ENCODE data around the gene NEMP2. TPM values are rescaled to one million over a fixed set of nuclear protein-coding genes. Genes with fewer than 3 reads are reported as not detected.
"Not testable (repeated sequence)": the region's sequence is repeated elsewhere in the genome, so short reads cannot be mapped to it uniquely, and the experiment has no call there.

Gene NEMP2
- total RNA-seq, 2 donors from 2014 or later: 12.7 to 15.1 TPM

GRCh38 chr2:190488516-190489233 is 45.8 kb downstream of the NEMP2 start:
- ATAC-seq (no peak), DNase-seq (no peak)
- no peak overlapping the region for H3K27ac Mint-ChIP-seq
- H3K4me3 Mint-ChIP-seq: no peak overlapping the region
- peaks cover 6% of the 10 kb centered on the region for H3K4me1 Mint-ChIP-seq
- H3K36me3 Mint-ChIP-seq (ENCODE audit: low read depth): peaks cover 12% of the 10 kb centered on the region
- no peaks in the 10 kb centered on the region for H3K9me3 ChIP-seq (ENCODE audit: control insufficient read depth, low read length, poor library complexity, severe bottlenecking)
- H3K27me3 Mint-ChIP-seq: no peaks in the 10 kb centered on the region

DNA sequence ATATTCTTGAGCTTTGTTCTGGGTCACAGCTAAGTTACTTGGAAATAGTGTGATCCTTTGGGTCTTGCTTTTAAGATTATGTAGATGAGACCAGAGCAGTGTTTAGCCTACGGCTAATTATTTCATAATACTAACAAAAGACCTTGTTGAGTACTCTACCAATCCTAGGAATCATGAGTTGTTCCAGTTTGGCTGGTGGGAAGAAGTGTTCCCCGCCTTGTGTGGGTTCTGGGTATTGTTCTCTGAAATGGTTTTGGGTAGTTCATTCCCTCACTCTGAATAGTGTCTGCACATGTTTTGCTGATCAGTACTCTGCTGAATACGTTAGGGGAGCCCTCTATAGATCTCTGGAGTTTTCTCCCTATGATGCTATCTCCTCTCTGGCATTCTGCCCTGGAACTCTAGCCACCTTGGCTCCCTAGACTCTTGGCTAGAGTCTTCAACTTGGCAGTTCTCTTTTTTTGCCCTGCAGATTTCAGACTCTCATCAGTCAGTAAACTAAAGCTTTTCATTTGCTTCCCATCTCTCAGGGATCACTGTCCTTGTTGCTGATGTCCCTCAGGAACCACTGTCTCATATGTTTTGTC is 48.4 kb downstream of the NEMP2 start:
- H3K27me3 Mint-ChIP-seq: no peaks in the 10 kb centered on the region
- DNase-seq (no peak), ATAC-seq (no peak)
- H3K4me3 Mint-ChIP-seq: no peak overlapping the region
- H3K27ac Mint-ChIP-seq: no peak overlapping the region
- H3K36me3 Mint-ChIP-seq (ENCODE audit: low read depth): peaks cover 7% of the 10 kb centered on the region
- peaks cover 9% of the 10 kb centered on the region for H3K4me1 Mint-ChIP-seq
- H3K9me3 ChIP-seq (ENCODE audit: control insufficient read depth, low read length, poor library complexity, severe bottlenecking): no peaks in the 10 kb centered on the region

- no peaks in the 10 kb centered on the region for H3K27me3 Mint-ChIP-seq
- no peak overlapping the region for H3K27ac Mint-ChIP-seq
- no peak overlapping the region for H3K4me3 Mint-ChIP-seq
- H3K4me1 Mint-ChIP-seq: peaks cover 15% of the 10 kb centered on the region
- ATAC-seq: no peak
- H3K9me3 ChIP-seq (ENCODE audit: control insufficient read depth, low read length, poor library complexity, severe bottlenecking): no peaks in the 10 kb centered on the region
- H3K36me3 Mint-ChIP-seq (ENCODE audit: low read depth): peaks cover 2% of the 10 kb centered on the region
- DNase-seq: no peak
Observed at GRCh38 chr2:190482451-190482850, 52.1 kb downstream of the NEMP2 start.

- no peak for DNase-seq
- no peaks in the 10 kb centered on the region for H3K27me3 Mint-ChIP-seq
- no peaks in the 10 kb centered on the region for H3K9me3 ChIP-seq (ENCODE audit: control insufficient read depth, low read length, poor library complexity, severe bottlenecking)
- no peak overlapping the region for H3K27ac Mint-ChIP-seq
- H3K36me3 Mint-ChIP-seq (ENCODE audit: low read depth): peaks cover 2% of the 10 kb centered on the region
- no peak for ATAC-seq
- peaks cover 13% of the 10 kb centered on the region for H3K4me1 Mint-ChIP-seq
- H3K4me3 Mint-ChIP-seq: no peak overlapping the region
Observed at GRCh38 chr2:190481339-190481738, 53.2 kb downstream of the NEMP2 start.

GRCh38 chr2:190478572-190479195 is 55.8 kb downstream of the NEMP2 start:
- H3K27me3 Mint-ChIP-seq: no peaks in the 10 kb centered on the region
- H3K36me3 Mint-ChIP-seq (ENCODE audit: low read depth): peaks cover 2% of the 10 kb centered on the region
- no peaks in the 10 kb centered on the region for H3K9me3 ChIP-seq (ENCODE audit: control insufficient read depth, low read length, poor library complexity, severe bottlenecking)
- no peak overlapping the region for H3K4me3 Mint-ChIP-seq
- H3K4me1 Mint-ChIP-seq: peaks cover 13% of the 10 kb centered on the region
- no peak overlapping the region for H3K27ac Mint-ChIP-seq
- ATAC-seq (no peak), DNase-seq (no peak)

DNA sequence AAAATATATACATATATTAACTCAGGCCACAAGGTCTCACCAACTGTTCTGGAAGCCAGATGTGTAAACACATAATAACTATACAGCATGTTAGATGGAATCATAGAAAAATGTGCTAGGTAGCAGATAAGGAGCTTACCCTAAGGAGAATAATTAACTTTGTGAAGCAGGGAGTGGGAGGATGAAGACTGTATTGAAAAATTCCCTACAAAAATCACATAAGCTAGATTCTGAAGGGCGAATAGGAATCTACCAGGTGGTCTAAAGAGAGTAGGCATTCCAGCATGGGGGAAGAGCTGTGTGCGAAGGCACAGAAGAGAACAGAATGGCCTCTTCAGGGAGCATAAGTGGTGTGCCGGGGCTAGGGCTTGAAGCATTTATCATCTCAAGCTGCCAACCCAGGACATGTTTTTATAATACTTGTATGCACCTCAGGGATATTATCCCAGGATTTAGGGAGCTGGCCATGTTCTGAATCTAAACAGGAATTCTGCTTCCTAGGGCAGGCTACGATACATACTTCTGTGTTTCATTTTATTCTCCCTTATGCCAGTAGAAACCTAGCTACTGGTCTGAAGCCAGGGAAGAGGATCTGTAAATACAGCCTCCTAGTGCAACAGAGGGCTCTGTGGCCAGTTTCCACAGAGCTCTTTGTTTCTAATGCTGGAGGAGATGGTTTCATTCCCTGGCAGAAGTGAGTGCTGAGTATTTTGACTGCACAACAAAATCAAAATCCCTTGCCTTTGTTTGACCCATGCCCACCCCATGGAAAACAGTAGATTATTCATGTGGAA is 56.7 kb downstream of the NEMP2 start:
- Mint-ChIP-seq H3K4me1 (peaks cover 13% of the 10 kb centered on the region), H3K4me3 (no peak overlapping the region), H3K27me3 (no peaks in the 10 kb centered on the region), H3K36me3 (ENCODE audit: low read depth) (peaks cover 2% of the 10 kb centered on the region), H3K27ac (no peak overlapping the region)
- no peak for DNase-seq
- no peak for ATAC-seq
- no peaks in the 10 kb centered on the region for H3K9me3 ChIP-seq (ENCODE audit: control insufficient read depth, low read length, poor library complexity, severe bottlenecking)

GRCh38 chr2:190470256-190470826 is 64.2 kb downstream of the NEMP2 start:
- H3K36me3 Mint-ChIP-seq (ENCODE audit: low read depth): peaks cover 2% of the 10 kb centered on the region
- H3K4me3 Mint-ChIP-seq: no peak overlapping the region
- no peak overlapping the region for H3K27ac Mint-ChIP-seq
- no peak for DNase-seq
- H3K4me1 Mint-ChIP-seq: peaks cover 33% of the 10 kb centered on the region
- H3K9me3 ChIP-seq (ENCODE audit: control insufficient read depth, low read length, poor library complexity, severe bottlenecking): no peaks in the 10 kb centered on the region
- ATAC-seq: no peak
- no peaks in the 10 kb centered on the region for H3K27me3 Mint-ChIP-seq

DNA sequence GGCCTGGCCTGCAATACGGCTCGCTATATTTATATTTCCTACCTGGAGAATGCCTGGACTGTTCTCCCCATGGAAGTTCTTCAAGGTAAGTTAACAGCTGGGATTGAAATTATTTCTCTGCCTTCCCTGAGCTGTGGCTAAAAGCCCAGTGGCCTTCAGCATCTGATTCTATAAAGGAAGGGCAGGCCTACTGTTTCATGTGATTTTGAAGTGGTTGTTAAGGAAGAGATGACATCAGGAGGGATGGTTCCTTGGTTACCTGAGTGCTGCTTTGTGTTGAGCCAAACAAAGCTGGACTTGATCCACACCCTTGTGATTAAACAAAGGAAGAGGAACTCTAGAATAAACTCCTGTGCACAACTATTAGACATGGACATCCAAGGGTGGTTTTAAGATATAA is 64.8 kb downstream of the NEMP2 start:
- DNase-seq (no peak), ATAC-seq (no peak)
- Mint-ChIP-seq H3K4me1 (peaks cover 37% of the 10 kb centered on the region), H3K4me3 (no peak overlapping the region), H3K36me3 (ENCODE audit: low read depth) (peaks cover 2% of the 10 kb centered on the region), H3K27me3 (no peaks in the 10 kb centered on the region), H3K27ac (no peak overlapping the region)
- no peaks in the 10 kb centered on the region for H3K9me3 ChIP-seq (ENCODE audit: control insufficient read depth, low read length, poor library complexity, severe bottlenecking)

GRCh38 chr2:190468814-190469569 is 65.5 kb downstream of the NEMP2 start:
- DNase-seq: no peak
- peaks cover 44% of the 10 kb centered on the region for H3K4me1 Mint-ChIP-seq
- H3K27me3 Mint-ChIP-seq: no peaks in the 10 kb centered on the region
- H3K27ac Mint-ChIP-seq: no peak overlapping the region
- peak overlapping the region; percentile 33 for H3K4me3 Mint-ChIP-seq
- no peaks in the 10 kb centered on the region for H3K9me3 ChIP-seq (ENCODE audit: control insufficient read depth, low read length, poor library complexity, severe bottlenecking)
- H3K36me3 Mint-ChIP-seq (ENCODE audit: low read depth): peaks cover 2% of the 10 kb centered on the region
- ATAC-seq: no peak

DNA sequence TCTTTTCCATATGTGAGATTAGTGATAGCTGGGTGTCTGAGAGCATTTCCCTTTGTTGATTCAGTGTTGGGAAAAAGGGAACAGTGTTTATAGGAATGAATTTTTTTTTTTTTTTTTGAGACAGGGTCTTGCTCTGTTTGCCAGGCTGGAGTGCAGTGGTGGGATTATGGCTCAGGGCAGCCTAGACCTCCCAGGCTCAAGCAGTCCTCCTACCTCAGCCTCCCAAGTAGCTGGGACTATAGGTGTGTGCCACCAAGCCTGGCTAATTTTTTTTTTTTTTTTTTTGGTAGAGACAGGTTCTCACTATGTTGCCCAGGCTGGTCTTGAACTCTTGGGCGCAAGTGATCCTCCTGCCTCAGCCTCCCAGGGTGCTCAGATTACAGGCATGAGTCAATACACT is 66.2 kb downstream of the NEMP2 start:
- H3K27ac Mint-ChIP-seq: peak overlapping the region; percentile 16
- H3K36me3 Mint-ChIP-seq (ENCODE audit: low read depth); DNase-seq; H3K4me3 Mint-ChIP-seq; ATAC-seq; H3K9me3 ChIP-seq (ENCODE audit: control insufficient read depth, low read length, poor library complexity, severe bottlenecking); H3K27me3 Mint-ChIP-seq: not testable (repeated sequence)
- peaks cover 47% of the 10 kb centered on the region for H3K4me1 Mint-ChIP-seq

GRCh38 chr2:190467575-190468083 is 66.9 kb downstream of the NEMP2 start:
- H3K27me3 Mint-ChIP-seq: no peaks in the 10 kb centered on the region
- DNase-seq (no peak), ATAC-seq (no peak)
- no peak overlapping the region for H3K4me3 Mint-ChIP-seq
- H3K9me3 ChIP-seq (ENCODE audit: control insufficient read depth, low read length, poor library complexity, severe bottlenecking): no peaks in the 10 kb centered on the region
- peaks cover 2% of the 10 kb centered on the region for H3K36me3 Mint-ChIP-seq (ENCODE audit: low read depth)
- peaks cover 50% of the 10 kb centered on the region for H3K4me1 Mint-ChIP-seq
- peak overlapping the region; percentile 67 for H3K27ac Mint-ChIP-seq

DNA sequence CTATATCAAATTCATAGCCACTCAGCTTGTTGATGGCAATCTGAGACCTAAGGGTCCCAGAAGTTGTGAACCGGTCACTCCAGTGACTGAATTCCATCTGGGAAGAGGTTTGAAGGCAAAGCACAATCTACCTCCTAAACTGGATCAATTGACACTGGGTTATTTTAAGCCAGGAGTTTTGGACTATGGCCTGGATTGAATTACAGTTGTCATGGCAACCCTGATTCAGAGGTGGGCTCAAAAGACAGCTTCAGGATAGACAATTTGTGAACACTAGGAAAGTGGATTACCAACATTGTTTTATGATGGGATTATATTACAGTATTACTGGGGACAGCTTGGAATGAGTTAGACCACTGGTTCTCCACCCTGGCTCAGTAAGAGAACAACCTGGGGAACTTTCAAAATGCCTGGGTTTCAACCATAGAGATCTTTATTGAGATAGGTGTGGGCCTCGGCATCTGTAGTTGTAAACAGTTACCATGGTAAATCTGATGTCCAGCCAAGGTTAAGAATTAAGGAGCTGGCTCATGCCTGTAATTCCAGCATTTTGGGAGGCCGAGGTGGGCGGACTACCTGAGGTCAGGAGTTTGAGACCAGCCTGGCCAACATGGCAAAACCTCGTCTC is 67.6 kb downstream of the NEMP2 start:
- H3K9me3 ChIP-seq (ENCODE audit: control insufficient read depth, low read length, poor library complexity, severe bottlenecking): no peaks in the 10 kb centered on the region
- Mint-ChIP-seq H3K36me3 (ENCODE audit: low read depth) (peaks cover 2% of the 10 kb centered on the region), H3K4me1 (peaks cover 49% of the 10 kb centered on the region), H3K27ac (peak overlapping the region; percentile 67), H3K27me3 (no peaks in the 10 kb centered on the region), H3K4me3 (peak overlapping the region; percentile 31)
- ATAC-seq (no peak), DNase-seq (no peak)

Data from T-helper 17 cell (primary cell).